IPS DF 19.7 (cell line): ENCODE measurements around the gene TNFRSF8.

Source experiments
- DNase-seq: peaks from one replicate; pipeline ENCODE4 v3.0.0-alpha.2; 2013; ENCODE audit warnings: low read depth, low spot score

Gene TNFRSF8

DNA sequence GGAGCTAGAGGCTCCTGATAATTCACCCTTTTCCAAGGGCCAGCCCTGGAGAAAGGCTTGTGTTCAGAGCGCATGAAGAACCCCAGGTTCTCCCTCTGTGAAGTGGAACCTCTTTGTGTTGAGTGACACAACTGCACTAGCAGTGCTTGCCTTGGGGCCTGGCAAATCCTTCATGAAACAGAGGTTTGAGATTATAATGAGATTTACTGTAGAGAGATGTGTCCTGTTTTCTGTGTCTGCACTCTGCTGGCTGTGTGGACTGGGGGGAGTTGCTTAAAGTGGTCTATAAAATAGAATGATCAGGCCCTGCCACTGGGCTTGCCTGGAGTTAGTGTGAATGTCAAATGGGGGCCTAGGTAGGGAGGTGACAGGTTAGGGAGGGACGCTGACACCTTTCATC lies 92.2 kb downstream of the TNFRSF8 start:
- DNase-seq = no peak

DNA sequence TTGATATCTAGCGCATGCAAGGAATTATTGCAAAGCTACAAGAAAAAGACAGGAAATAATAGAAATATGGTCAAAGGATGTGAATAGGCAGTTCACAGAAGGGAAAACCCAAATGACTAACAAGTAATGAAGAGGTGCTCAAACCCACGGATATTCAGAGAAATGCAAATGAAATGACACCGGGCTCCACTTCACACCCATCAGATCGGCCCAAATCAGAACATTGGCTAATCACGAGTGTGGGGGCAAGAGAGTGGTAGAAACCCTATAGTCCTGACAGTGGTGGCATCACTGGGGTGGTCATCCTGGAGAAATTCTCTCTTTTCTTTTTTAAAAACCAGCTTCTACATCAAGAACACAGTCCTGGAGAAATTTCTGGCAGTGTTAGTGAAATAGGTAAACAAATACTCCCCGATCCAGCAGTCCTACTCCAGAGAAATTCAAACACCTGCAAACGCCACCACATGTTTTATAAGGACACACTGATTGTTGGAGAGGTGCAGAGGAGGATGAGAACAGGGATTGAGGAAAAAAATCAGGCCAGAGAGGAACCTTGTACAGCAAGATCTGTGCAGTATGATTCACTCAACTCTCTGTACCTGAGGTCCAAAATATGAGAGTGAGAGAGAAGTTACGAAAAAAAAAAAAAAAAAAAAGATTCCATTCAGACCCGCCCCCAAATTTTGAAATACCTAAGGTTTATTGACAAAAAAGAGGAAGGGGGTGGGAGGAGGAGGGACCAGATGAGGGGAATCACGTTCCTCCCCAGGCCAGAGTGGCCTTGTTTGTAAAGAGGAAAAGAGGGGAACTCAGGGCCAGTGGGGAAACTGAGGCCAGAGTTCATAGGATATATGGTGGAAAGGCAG lies 94.5 kb downstream of the TNFRSF8 start:
- no peak for DNase-seq

DNA sequence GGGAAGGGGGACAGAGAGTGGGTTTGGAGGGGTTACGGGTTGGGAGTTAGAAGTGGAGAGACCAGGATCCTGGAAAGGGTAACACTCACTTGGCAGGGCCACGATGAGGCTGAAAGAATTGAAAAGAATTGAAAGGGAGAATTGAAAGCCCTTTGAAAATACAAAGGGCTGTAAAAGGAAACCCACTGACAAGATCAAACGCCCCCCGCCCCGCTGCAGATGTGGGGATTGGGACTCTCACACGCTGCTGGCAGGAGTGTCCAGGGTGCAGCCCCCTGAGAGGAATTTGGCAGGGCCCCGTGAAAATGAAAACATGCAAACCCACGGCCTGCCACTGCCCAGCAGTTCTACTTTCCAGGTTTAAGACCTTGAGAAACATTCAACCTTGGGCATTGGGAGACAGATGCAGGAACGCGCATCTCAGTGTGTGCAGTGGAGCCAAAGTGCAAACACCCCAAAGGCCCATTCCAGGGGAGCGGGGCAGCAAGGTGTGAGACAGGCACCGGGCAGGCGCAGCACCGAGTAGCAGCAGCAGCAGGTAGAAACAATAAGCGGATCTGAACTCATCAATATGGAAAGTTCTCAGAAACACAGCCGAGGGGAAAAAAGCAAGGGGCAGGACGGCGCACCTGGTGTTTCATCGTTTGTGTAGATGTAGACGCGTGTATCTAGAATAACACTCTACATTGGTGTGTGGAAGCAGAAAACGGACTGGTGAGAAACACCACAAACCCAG lies 95.4 kb downstream of the TNFRSF8 start:
- DNase-seq = no peak

DNA sequence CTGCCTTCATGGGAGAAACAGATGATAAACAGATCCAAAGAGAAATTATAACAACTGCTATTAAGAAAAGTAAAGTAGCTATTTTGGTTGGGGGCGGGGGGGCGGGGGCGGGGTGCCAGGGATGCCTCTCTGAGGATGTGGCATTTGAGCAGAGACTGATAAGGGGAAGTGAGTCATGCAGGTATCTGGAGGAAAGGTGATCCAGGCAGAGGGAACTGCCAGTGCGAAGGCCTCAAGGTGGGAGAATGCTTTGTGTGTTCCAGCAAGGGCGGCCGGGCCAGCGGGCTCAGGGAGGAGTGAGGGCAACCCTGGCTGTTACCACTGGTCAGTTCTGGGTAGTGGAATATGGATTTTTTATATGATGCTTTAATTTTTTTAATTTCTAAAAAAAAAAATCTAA lies 96.7 kb downstream of the TNFRSF8 start:
- no peak for DNase-seq

DNA sequence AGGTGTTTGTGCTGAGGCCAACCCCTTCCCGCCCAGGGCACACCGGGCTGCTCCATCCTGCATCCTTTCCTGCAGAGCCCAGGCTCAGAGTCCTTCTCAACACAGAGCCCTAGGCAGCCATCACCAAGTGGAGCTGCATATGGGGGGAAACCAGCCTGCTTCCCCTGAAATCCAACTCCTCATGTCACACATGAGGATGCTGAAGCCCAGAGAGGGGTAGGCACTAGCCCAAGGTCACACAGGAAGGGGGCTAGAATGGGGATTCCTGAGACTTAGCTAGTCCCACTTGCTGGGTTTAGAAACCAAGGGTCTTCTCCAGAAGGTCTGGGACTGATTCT lies 98.2 kb downstream of the TNFRSF8 start:
- DNase-seq = no peak

DNA sequence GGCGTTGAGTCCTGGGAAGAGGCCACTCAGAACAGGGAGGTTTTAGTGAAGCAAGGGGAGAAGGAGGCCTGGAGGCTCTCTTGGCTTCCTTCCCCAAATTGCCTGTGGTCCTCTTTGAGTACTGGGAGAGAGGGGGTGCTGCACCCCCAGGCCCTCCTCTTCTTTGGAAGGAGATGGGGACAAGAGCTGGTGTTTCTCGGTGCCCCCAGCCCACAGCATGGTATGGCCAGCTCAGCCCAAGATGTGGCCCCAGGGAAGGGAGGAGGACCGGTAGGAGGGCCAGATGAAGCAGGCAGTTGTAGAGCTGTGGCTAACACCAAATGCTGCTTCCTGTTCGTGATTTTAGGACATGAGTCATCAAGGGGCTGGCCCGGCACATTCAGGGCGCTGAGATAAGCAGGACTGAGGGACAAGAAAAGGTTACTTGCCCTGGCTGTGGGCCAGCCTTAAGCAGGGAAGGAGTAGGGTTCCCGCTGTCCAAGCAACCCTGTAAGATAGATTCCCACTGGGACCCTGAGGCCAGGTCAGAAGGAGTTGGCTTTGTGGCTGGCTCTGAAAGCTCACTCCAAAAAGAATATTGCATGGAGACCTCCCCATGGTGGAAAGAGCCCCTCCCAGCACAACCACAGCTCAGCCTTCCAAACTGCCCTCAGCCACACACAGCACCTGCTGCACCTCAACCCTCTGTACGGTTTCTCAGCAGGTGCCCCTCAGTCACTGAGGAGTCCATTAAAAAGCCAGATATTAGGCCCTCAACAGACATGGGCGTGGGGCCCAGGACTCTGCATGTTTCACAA lies 98.8 kb downstream of the TNFRSF8 start:
- no peak for DNase-seq

DNA sequence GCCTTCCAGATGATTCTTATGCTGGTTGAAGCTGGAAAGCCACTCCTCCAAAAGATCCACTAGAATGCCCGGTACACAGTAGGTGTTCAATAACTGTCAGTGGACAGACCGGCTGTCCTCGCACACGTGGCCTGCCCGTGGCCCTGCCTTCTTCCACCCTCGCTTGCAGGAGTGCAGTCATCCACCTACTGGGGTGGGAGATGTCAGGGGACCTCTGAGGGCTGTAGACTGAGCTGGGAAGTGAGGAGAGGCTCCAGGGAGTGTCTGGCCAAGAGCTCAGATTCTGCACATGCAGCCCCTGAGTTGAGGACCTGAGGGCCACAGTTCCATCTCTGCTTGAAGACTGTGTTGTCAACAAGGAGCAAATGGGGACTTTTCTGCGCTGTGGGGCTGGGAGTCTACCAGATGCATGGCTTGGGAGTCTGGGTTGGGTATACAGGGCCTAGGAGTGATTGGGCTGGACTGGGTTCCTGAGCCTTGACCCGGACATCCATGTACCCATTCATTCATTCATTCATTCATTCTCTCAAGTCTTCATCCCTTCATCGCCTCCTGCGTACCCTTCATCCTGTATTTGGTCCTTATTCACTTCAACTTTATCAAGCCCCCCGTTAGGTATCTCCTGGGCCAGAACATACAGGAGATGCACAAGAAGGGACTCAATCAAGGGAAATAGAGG lies 99.5 kb downstream of the TNFRSF8 start:
- DNase-seq = no peak

DNA sequence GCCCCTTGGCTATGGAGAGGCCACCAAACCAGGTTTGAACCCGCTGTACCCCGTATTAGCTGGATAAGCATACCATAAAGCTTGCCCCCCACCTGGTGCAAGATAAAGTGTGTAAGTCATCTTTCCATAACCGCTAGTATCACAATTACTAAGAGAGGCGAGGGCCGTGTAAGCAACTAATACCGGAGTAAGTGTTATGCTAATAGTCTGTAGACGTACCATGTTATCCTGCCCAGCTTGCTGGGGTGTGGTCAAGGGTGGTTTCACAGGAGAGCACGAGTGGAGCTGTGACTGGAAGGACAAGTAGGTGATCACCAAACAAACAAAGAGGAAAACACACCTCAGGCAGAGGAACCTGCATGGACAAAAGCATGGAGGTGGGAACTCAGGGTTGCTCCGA lies 100.1 kb downstream of the TNFRSF8 start:
- DNase-seq = no peak

DNA sequence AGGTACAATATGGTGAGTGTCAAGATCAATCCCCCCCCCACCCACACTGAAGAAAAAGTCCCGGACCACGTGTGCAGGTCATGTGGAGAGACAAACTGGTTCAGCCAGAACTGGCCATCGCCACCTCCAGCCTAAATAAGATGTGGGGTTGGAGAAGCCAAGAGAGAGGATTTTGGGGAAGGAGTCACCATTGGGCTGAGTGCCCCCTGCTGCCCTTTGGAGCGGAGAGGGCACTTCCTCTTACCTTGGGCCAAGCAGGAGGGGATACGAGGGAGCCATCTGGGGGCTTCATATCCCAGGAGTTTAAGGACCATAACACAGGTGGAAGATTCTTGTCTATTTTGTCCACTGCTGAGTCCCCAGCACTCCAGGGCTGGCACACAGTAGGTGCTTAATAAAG lies 101.1 kb downstream of the TNFRSF8 start:
- DNase-seq = no peak

DNA sequence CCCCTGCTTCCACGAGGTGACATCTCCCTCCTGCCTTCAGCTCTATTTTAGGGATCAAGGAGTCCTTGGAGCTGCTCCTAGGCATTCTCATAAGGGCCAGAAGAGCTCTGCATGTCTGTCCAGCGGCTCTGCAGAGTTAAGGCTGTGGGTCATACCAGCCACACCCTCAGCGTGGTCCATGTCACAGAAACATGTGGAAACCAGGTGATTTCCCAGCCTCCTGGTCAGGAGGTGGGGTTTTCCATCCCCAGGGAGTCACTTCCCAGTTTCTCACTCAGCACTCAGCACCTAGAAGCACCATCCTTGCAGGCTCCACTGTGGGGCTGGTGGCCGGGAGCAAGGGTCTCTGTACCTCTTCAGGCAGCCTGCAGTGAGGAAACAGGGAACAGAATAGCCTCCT lies 102.2 kb downstream of the TNFRSF8 start:
- DNase-seq = no peak

DNA sequence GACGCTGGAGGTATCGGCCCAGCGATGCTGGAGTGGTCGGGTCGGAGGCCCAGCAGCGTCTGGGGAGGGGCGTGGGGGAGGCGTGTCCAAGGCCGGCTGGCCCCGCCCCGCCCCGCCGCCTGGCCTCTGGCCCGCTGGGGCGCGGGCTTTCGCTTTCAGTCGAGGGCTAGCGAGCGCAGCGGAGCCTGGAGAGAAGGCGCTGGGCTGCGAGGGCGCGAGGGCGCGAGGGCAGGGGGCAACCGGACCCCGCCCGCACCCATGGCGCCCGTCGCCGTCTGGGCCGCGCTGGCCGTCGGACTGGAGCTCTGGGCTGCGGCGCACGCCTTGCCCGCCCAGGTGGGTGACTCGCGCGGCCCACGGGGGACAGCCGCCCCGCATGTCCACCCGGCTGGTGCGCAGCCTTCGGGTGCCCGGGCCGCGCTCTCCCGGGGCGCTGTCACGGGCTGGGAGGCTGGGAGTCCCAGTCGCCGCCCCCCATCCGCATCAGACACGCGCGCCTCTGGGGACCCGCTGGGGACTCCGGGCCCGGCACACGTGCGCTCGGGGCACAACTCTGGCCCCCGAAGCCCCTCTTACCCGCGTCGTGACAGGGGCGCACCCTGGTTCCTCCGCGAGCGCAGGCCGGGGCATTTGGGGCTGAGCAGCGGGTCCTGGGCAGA lies 103.9 kb downstream of the TNFRSF8 start, which contains the start of gene TNFRSF1B:
TSS of gene TNFRSF1B (plus strand) at position 158 of the 659 bp plus-strand sequence. CDS start at position 259, 101 bp downstream.
- no peak for DNase-seq

DNA sequence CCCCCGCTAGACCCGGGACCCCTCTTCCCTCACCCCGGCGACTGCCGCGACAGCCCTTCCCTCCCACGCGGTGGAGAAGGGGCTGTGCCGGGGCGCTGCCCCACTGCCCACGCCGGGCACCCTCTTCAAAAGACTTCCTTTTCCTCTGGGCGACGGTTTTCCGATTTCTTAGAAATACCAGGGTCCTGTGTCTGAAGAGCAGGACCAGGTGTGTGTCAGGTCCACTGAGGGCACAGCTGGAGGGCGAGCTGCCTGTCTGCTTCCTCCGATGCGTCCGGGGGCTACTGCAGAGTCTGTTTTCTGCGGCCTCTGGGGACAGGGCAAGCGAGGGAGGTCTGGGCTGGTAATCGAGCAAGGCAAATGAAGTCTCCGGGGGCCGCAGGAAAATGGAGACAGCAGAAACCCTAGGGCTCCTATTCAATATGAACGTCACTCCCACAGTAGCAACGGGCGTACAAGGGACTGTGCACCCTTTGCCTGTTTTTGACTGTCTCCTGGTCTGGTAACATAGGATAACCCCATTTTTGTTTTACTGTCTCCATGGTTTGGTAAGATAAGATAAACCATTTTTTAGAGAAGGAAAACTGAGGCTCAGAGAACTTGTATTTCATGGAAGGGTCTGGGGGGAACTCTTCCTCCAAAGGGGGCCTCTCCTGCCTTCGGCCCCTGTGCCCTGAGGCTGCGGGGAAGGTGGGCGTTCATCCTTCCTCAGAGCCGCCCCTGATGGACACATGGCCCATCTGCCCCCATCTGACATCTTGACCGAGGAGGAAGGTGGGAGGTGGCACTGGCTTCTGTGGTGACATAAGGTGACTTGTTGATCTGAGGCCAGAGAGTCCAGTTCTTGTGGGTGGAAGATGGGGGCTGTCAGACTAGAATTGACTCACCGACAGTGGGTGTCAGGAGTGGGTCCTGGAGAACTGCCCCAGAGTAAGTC lies 104.7 kb downstream of the TNFRSF8 start:
- DNase-seq = no peak

DNA sequence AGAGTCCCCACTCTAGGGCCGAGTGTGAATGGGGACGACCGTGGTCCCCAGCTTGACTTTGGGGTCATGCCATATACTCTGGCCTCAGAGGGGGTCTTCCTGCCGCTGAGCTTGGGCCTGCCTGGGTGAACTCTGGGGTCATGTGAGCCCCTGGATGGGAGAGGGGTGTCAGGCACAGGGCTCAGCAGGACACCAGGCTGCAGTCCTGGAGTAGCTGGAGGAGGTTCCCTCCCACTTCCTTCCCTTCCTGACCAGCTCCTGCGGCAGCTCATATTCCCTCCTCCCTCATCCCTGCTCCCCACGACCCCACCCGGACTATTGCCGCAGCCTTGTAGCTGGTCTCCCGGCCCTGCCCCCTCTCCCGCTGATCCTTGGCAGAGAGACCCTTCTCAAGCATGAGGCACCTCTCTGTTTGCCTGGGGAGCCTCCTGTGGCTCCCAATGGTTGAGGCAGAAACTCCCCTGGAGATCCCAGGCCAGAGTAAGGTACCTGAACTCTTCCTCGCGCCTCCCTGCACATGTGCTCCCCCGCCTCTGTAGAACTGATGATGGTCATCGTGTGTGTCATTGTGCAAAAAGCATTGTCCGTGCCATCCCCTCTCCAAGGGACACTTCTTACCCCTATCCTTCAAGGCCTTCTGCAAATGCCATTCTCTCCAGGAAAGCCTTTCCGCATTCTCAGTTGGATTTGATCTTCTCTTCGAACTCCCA lies 105.5 kb downstream of the TNFRSF8 start:
- DNase-seq = no peak

DNA sequence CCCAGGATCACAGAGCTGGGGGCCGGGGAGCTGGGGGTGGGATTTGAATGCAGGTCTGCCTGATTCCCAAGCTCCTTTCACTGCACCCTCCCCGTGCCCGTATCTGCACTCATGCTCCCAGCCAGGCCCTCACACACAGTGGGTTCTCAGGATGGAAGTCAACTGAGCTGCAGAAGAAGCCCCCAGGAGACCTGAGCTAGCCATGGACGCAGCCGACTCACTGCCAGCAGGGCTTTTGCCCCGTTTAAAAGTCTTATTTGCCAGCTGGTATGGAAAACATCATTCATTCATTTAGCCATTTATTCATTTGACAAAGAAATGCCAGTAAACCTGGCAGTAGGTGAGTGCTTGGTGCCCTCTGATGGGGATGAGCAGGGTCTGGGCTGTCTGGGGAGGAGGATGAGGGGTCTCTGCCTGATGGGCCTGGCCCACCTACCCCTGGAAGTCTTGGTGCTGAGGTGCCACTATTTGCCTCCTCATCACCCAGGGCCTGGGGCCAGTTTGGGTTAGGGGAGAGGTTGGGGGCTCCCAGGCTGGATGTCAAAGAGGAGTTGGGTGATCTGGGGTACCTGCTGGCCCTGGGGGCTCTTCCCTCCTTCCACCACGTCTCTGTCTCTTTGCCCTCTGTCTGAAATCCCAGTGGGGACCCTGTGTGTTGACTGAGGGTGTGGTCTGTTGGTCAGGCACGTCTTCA lies 106.5 kb downstream of the TNFRSF8 start:
- no peak for DNase-seq

DNA sequence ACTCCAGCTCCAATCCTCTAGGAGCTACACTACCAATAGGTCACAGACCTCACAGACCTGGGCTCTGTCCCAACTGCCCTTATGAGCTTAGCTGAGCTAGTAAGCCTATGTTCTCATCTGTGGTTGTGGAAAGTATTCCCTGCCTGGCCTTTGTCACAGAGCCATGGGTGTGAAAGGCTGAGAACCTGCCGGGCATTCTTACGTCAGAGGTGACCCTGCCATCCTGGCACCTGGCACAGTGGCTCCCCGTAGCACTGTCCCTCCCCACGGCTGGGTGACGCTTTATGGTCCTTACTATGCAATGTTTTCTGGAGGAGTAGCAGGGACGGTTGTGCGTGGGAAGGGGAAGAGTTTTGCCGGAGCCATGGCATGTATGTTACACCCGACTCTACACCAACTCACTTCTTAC lies 107.2 kb downstream of the TNFRSF8 start:
- no peak for DNase-seq

DNA sequence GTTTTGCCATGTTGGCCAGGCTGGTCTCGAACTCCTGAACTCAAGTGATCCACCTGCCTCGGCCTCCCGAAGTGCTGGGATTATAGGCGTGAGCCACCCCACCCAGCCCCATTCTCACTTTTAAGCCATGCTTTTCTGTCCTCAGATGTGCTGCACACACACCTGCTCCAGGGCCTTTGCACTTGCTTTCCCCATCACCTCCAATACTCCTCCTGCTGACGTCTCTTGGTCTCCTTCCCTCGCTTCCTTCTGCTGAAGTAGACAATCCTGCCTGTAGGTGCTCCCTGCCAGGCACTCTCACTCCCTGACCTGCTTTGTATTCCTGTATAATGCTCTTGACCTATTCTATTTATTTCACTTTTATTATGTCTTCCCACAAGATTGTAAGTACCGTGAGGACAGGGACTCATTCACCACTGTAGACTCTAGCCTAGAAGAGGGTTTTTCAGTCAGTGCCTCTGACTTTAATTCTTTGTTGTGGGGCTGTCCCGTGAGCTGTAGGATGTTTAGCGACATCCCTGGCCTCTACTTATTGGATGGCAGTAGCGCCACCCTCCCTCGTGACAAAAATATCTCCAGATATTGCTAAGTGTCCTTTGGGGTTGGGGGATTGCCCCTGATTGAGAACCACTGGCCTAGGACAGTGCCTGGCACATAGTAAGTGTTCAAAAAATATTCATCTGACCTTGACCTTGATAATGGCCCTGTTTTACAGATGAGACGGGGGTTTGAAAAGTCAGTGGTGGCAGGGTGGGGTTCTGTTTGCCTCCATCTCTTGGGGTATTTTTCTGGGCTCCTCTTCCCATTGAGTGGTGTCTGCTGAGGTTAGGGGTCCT lies 108.3 kb downstream of the TNFRSF8 start:
- no peak for DNase-seq

DNA sequence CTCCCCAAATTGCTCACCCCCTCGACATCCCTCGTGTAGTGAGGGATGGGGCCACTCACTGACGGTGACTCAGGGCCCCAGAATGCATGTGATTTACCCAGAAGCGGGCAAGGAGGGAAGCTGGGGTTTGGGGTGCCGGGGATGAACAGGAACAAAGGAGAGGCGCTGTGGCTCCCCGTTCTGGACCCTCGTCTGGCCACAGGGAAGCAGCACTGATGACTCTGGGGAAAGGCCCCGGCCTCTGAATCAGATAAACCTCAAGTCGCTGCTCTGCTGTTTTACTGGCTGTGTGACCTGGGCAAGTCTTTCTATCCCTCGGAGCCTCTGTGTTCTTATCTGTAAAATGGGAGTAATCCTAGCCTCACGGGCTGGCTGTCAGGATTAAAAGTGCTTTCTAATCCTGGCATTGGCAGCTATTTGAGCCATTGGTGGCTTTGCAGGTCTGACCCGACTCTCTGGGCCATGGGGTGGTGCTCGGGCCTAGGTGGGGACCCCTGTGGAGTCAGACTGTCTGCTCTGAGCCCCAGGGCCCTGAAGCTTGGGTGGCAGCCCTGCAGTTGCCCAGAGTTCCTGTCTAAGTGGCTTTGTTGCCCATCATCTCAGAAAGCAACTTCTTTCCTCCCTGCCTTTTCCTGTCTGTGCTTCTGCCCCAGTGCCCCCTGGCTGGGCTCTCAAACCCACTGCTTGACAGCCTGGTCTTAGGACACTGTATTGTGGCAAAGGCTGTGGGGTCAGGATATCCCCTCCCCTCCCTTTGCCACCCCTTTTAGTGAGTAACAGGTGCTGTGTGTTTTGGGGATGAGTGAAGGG lies 109.1 kb downstream of the TNFRSF8 start:
- no peak for DNase-seq
